A673 (cell line): ENCODE data around the gene CMBL. TPM values are rescaled to one million over a fixed set of nuclear protein-coding genes. Genes with fewer than 3 reads are reported as not detected.

Experiments
- BruUV-seq: library from RNA; stranded (reverse); fragments of 400-500 nt; replicated peaks from 2 replicates; lab custom pipeline; 2021; lab: Mats Ljungman, UMichigan
- CTCF ChIA-PET: fragments of 300-600 bp; sonication (Branson Sonifier 250); formaldehyde crosslinking; loops from one replicate; lab custom pipeline; 2022; ENCODE audit warnings: antibody characterized with exemption; lab: Charles Lee
- POLR2A ChIA-PET: fragments of 300-600 bp; sonication (Branson Sonifier 250); formaldehyde crosslinking; loops from one replicate; lab custom pipeline; 2022; ENCODE audit warnings: antibody characterized with exemption; ENCODE audit not compliant: low non-redundant PET; lab: Charles Lee
- DNase-seq: peaks from one replicate; pipeline ENCODE4 v3.0.0-alpha.2; 2015; ENCODE audit warnings: low spot score
- H3K27ac ChIP-seq: fragments of 200-600 bp; sonication (generic); 2 replicates; pipeline ENCODE4 v1.5.1; 2016; ENCODE audit warnings: mixed run types, low read depth, mild to moderate bottlenecking, mixed read lengths, antibody characterized with exemption, low read length; ENCODE audit not compliant: poor library complexity, severe bottlenecking
- H3K27me3 ChIP-seq: fragments of 200-600 bp; sonication (generic); replicated peaks from 2 replicates; pipeline ENCODE4 v1.6.1; 2017; ENCODE audit warnings: mixed run types, low read depth, mild to moderate bottlenecking, mixed read lengths, antibody characterized with exemption, low read length; ENCODE audit not compliant: insufficient read depth, poor library complexity
- H3K36me3 ChIP-seq: fragments of 200-600 bp; sonication (generic); 2 replicates; pipeline ENCODE4 v1.6.1; 2016; ENCODE audit warnings: mixed run types, mild to moderate bottlenecking, mixed read lengths, antibody characterized with exemption, low read length; ENCODE audit not compliant: insufficient read depth, poor library complexity, severe bottlenecking
- H3K4me1 ChIP-seq: fragments of 200-600 bp; sonication (generic); 2 replicates; pipeline ENCODE4 v1.6.1; 2017; ENCODE audit warnings: mixed run types, mild to moderate bottlenecking, mixed read lengths, antibody characterized with exemption, low read length; ENCODE audit not compliant: insufficient read depth, poor library complexity, severe bottlenecking
- H3K4me3 ChIP-seq: fragments of 200-600 bp; sonication (generic); 2 replicates; pipeline ENCODE4 v1.5.1; 2016; ENCODE audit warnings: low read depth, mixed run types, mild to moderate bottlenecking, mixed read lengths, low read length; ENCODE audit not compliant: poor library complexity, severe bottlenecking
- H3K9me3 ChIP-seq: fragments of 200-600 bp; sonication (generic); 2 replicates; pipeline ENCODE4 v1.6.1; 2016; ENCODE audit warnings: mixed run types, low read depth, mild to moderate bottlenecking, mixed read lengths, antibody characterized with exemption, low read length; ENCODE audit not compliant: poor library complexity, severe bottlenecking
- CTCF ChIP-seq: fragments of 300-800, 200-600 bp; sonication (generic); conservative IDR thresholded peaks from 2 replicates; pipeline ENCODE4 v1.5.1; 2017; ENCODE audit warnings: low read depth, mild to moderate bottlenecking, antibody characterized with exemption, low read length, moderate library complexity, mixed read lengths
- EZH2 ChIP-seq: fragments of 200-600 bp; sonication (generic); IDR thresholded peaks from 2 replicates; pipeline ENCODE4 v1.6.1; 2017; ENCODE audit warnings: borderline replicate concordance, low read depth, mild to moderate bottlenecking, mixed read lengths, antibody characterized with exemption, low read length; ENCODE audit not compliant: poor library complexity, severe bottlenecking
- intact Hi-C: fragments of 100-400 bp; cut with micrococcal nuclease; formaldehyde crosslinking; loops from one replicate; pipeline ENCODE4 v1.10.0; 2022; ENCODE audit not compliant: unreplicated experiment
- total RNA-seq: library from RNA; stranded (reverse); gene quantifications from 2 replicates; pipeline ENCODE4 v1.2.3, GENCODE V29; 2021

The CMBL gene
- total RNA-seq, 1 experiment from 2014 or later = 17.2 TPM

GRCh38 chr5:10289991-10290390, 17.7 kb downstream of the CMBL start:
- Histone ChIP-seq H3K4me3 (no peak overlapping the region), H3K27me3 (no peaks in the 10 kb centered on the region), H3K4me1 (peaks cover 16% of the 10 kb centered on the region), H3K9me3 (no peaks in the 10 kb centered on the region), H3K27ac (no peak overlapping the region), H3K36me3 (no peaks in the 10 kb centered on the region)
- ChIA-PET CTCF (no interaction called here), POLR2A (no interaction called here)
- DNase-seq = no peak
- TF ChIP-seq EZH2 (no peak), CTCF (no peak)
- BruUV-seq = no TSS peak
- intact Hi-C loops = no loop called here

GRCh38 chr5:10289353-10289752, 18.3 kb downstream of the CMBL start:
- intact Hi-C loops = no loop called here
- TF ChIP-seq EZH2 (no peak), CTCF (no peak)
- BruUV-seq = no TSS peak
- no peaks in the 10 kb centered on the region for H3K9me3 ChIP-seq
- CTCF ChIA-PET = no interaction called here
- no peaks in the 10 kb centered on the region for H3K36me3 ChIP-seq
- H3K4me3 ChIP-seq = no peak overlapping the region
- no peak for DNase-seq
- POLR2A ChIA-PET = no interaction called here
- H3K4me1 ChIP-seq = peaks cover 16% of the 10 kb centered on the region
- no peaks in the 10 kb centered on the region for H3K27me3 ChIP-seq
- no peak overlapping the region for H3K27ac ChIP-seq

GRCh38 chr5:10288592-10289219, 19.0 kb downstream of the CMBL start:
- Histone ChIP-seq H3K4me1 (peaks cover 16% of the 10 kb centered on the region), H3K27me3 (no peaks in the 10 kb centered on the region), H3K9me3 (no peaks in the 10 kb centered on the region), H3K36me3 (no peaks in the 10 kb centered on the region), H3K27ac (no peak overlapping the region), H3K4me3 (no peak overlapping the region)
- TF ChIP-seq CTCF (no peak), EZH2 (no peak)
- ChIA-PET POLR2A (no interaction called here), CTCF (no interaction called here)
- no TSS peak for BruUV-seq
- intact Hi-C loops = no loop called here
- no peak for DNase-seq
